Endothelial cell (in vitro differentiated cells): ENCODE data around the gene TANGO6. TPM values are rescaled to one million over a fixed set of nuclear protein-coding genes. Genes with fewer than 3 reads are reported as not detected.
A peak's percentile ranks its signal among the peaks of the same experiment; 100 is the strongest.

Experiments used
- DNase-seq: peaks from one replicate; pipeline ENCODE4 v3.0.0; 2021; ENCODE audit warnings: low spot score
- H3K27ac Mint-ChIP-seq: one replicate; pipeline ENCODE4 v1.8.0; 2021; ENCODE audit warnings: mixed read lengths, inconsistent platforms; ENCODE audit not compliant: unreplicated experiment
- H3K27me3 Mint-ChIP-seq: one replicate; pipeline ENCODE4 v1.8.0; 2021; ENCODE audit warnings: mild to moderate bottlenecking, moderate library complexity, mixed read lengths, inconsistent platforms; ENCODE audit not compliant: unreplicated experiment
- H3K36me3 Mint-ChIP-seq: one replicate; pipeline ENCODE4 v1.8.0; 2021; ENCODE audit warnings: mild to moderate bottlenecking, low read depth, mixed read lengths, inconsistent platforms; ENCODE audit not compliant: unreplicated experiment
- H3K4me1 Mint-ChIP-seq: one replicate; pipeline ENCODE4 v1.8.0; 2021; ENCODE audit warnings: mild to moderate bottlenecking, mixed read lengths, inconsistent platforms; ENCODE audit not compliant: unreplicated experiment
- H3K4me3 Mint-ChIP-seq: one replicate; pipeline ENCODE4 v1.8.0; 2021; ENCODE audit warnings: mild to moderate bottlenecking, mixed read lengths, inconsistent platforms; ENCODE audit not compliant: unreplicated experiment
- H3K9me3 Mint-ChIP-seq: one replicate; pipeline ENCODE4 v1.8.0; 2021; ENCODE audit warnings: mixed read lengths, inconsistent platforms; ENCODE audit not compliant: unreplicated experiment
- total RNA-seq: library from RNA; stranded (reverse); fragmentation: NEBNext Ultra II Directional; extraction: Animal tissue kit (Norgen Biotek cat#: 25700); gene quantifications from one replicate; pipeline ENCODE4 v1.2.1, GENCODE V29; 2021; ENCODE audit not compliant: unreplicated experiment
- TF ChIP-seq, protein P1 (sequence below): fragments of 200-600 bp; sonication (generic); IDR thresholded peaks from one replicate; pipeline ENCODE4 v1.5.0; 2021; ENCODE audit warnings: antibody characterized with exemption; ENCODE audit not compliant: unreplicated experiment

TANGO6 gene
- total RNA-seq, 1 donor from 2014 or later: 10.4 TPM

GRCh38 chr16:68898026-68898425 lies 54.7 kb downstream of the TANGO6 start:
- TF ChIP-seq, protein P1, sequence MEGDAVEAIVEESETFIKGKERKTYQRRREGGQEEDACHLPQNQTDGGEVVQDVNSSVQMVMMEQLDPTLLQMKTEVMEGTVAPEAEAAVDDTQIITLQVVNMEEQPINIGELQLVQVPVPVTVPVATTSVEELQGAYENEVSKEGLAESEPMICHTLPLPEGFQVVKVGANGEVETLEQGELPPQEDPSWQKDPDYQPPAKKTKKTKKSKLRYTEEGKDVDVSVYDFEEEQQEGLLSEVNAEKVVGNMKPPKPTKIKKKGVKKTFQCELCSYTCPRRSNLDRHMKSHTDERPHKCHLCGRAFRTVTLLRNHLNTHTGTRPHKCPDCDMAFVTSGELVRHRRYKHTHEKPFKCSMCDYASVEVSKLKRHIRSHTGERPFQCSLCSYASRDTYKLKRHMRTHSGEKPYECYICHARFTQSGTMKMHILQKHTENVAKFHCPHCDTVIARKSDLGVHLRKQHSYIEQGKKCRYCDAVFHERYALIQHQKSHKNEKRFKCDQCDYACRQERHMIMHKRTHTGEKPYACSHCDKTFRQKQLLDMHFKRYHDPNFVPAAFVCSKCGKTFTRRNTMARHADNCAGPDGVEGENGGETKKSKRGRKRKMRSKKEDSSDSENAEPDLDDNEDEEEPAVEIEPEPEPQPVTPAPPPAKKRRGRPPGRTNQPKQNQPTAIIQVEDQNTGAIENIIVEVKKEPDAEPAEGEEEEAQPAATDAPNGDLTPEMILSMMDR: no peak
- Mint-ChIP-seq H3K27me3 (no peaks in the 10 kb centered on the region), H3K36me3 (no peaks in the 10 kb centered on the region), H3K27ac (no peak overlapping the region), H3K9me3 (no peaks in the 10 kb centered on the region), H3K4me3 (no peak overlapping the region), H3K4me1 (no peaks in the 10 kb centered on the region)
- DNase-seq: no peak

DNA sequence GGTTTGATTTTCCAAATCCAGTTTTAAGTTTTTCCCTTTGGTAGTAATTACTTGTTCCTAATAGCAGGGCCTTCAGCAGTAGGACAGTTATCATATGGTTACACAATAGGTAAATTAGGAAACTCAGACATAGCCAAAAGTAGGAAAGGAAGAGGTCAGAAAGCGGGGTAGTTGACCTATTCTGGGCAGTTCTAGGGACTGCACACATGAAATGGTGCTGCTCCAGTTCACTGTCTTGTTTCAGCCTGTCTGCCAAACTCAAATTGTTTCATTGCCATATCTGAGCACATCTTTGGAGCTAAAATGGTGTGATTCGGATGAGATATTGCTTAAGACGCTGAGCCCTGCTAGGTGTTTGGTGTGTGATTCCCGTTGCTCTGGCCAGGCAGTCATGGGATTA lies 56.7 kb downstream of the TANGO6 start:
- Mint-ChIP-seq H3K27ac (no peak overlapping the region), H3K36me3 (no peaks in the 10 kb centered on the region), H3K9me3 (no peaks in the 10 kb centered on the region), H3K4me3 (no peak overlapping the region), H3K27me3 (no peaks in the 10 kb centered on the region), H3K4me1 (no peaks in the 10 kb centered on the region)
- TF ChIP-seq, protein P1: no peak
- no peak for DNase-seq

DNA sequence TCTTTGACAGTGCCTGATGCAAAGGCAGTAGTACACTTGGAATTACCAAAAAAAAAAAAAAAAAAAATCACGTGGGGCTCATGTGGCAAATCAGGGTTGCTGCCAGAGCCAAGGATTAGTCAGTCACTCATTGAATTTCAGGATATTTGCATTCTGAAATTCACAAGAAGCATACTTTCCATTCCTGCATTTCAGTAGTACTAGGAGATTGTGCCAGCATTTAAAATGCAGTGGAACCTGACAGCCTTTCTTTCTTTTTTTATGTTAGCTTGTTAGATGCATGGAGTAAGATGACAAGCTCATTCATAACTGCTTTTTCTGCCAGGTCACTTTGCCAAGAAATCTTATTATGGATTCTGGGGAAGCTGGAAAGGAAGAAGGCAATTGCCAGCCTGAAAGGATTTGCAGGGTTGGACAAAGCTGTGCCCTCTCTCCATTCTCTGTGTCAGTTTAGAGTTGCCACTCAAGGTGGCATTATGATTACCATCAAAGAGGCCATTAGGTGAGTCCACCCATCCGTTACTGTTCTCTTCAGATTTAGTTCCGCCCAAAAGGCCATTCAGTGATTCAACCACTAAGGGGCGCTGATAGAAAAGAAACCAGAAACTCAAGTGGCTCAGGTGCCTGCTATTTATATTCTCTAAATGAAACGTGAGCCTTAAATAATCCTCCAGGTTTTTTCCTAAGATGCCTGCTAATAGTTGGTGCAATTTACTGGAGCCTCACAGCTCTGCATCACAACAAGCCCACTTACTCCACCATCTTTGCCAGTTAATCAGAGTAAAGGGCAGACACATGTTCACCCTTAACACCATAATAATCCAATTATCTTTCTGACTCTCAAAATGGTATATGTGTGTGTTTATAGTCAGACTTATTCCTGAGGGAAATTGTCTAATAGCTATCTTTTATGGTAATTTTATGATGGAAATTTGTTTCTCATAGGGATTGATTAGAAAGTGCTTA lies 59.0 kb downstream of the TANGO6 start:
- Mint-ChIP-seq H3K4me1 (no peaks in the 10 kb centered on the region), H3K27ac (no peak overlapping the region), H3K4me3 (no peak overlapping the region), H3K27me3 (no peaks in the 10 kb centered on the region), H3K36me3 (no peaks in the 10 kb centered on the region), H3K9me3 (no peaks in the 10 kb centered on the region)
- peak; percentile 50 for DNase-seq
- TF ChIP-seq, protein P1: peak; percentile 74

GRCh38 chr16:68902969-68903345 lies 59.6 kb downstream of the TANGO6 start:
- no peaks in the 10 kb centered on the region for H3K4me1 Mint-ChIP-seq
- H3K9me3 Mint-ChIP-seq: no peaks in the 10 kb centered on the region
- H3K27ac Mint-ChIP-seq: no peak overlapping the region
- no peaks in the 10 kb centered on the region for H3K27me3 Mint-ChIP-seq
- no peak for DNase-seq
- TF ChIP-seq, protein P1: no peak
- no peaks in the 10 kb centered on the region for H3K36me3 Mint-ChIP-seq
- H3K4me3 Mint-ChIP-seq: no peak overlapping the region

- no peaks in the 10 kb centered on the region for H3K27me3 Mint-ChIP-seq
Observed at GRCh38 chr16:68907297-68907696, 64.0 kb downstream of the TANGO6 start.

More at GRCh38 chr16:68907297-68907696, 64.0 kb downstream of the TANGO6 start:
- TF ChIP-seq, protein P1: no peak
- Mint-ChIP-seq H3K4me1 (no peaks in the 10 kb centered on the region), H3K4me3 (no peak overlapping the region), H3K27ac (no peak overlapping the region), H3K9me3 (no peaks in the 10 kb centered on the region), H3K36me3 (no peaks in the 10 kb centered on the region)
- DNase-seq: no peak
